Activated T-cell treated with anti-CD3 and anti-CD28 coated beads, Interleukin-2, amount 50 U/mL, for 1 hour (primary cell): Measurements from ENCODE around the gene TMEM203.
"Not testable (repeated sequence)": the region's sequence is repeated elsewhere in the genome, so short reads cannot be mapped to it uniquely, and the experiment has no call there.

Source experiments
- DNase-seq: peaks from one replicate; pipeline ENCODE4 v3.0.0-alpha.2; 2020

Gene TMEM203

GRCh38 chr9:137205126-137206069 lies at the start of gene TMEM203, which contains the start of gene NDOR1:
Gene TMEM203 (minus strand): TSS chr9:137205648. CDS start chr9:137205414, 234 bp downstream.
Gene NDOR1 (plus strand): TSS chr9:137205700. CDS start chr9:137205778, 78 bp downstream.
- DNase-seq = peak; percentile 93

GRCh38 chr9:137254624-137255447 lies 49.4 kb upstream of the TMEM203 start, which contains the start of gene NELFB:
Gene NELFB (plus strand): TSS chr9:137255327.
- DNase-seq = peak; percentile 99

GRCh38 chr9:137253717-137254623 lies 48.5 kb upstream of the TMEM203 start:
- DNase-seq = no peak

GRCh38 chr9:137252555-137253506 lies 47.4 kb upstream of the TMEM203 start:
- DNase-seq = no peak

- DNase-seq = no peak
Measured at GRCh38 chr9:137251490-137252268, 46.2 kb upstream of the TMEM203 start.

- DNase-seq = no peak
Measured at GRCh38 chr9:137251194-137251461, 45.7 kb upstream of the TMEM203 start, which contains the start of gene STPG3. Gene STPG3 (plus strand): TSS chr9:137251286. CDS start chr9:137251287, 1 bp downstream.

GRCh38 chr9:137250329-137251193 lies 45.1 kb upstream of the TMEM203 start:
- DNase-seq = no peak

GRCh38 chr9:137247916-137248175 lies 42.4 kb upstream of the TMEM203 start:
- no peak for DNase-seq

- DNase-seq = no peak
Measured at GRCh38 chr9:137247135-137247915, 41.9 kb upstream of the TMEM203 start.

GRCh38 chr9:137245450-137246421 lies 40.3 kb upstream of the TMEM203 start:
- DNase-seq = no peak

- no peak for DNase-seq
Measured at GRCh38 chr9:137244486-137245449, 39.3 kb upstream of the TMEM203 start.

GRCh38 chr9:137243626-137244485 lies 38.4 kb upstream of the TMEM203 start:
- DNase-seq = peak; percentile 38

- not testable (repeated sequence) for DNase-seq
Measured at GRCh38 chr9:137243266-137243625, 37.8 kb upstream of the TMEM203 start.

GRCh38 chr9:137242269-137243203 lies 37.1 kb upstream of the TMEM203 start:
- DNase-seq = no peak
